HepG2 (cell line): ENCODE results near the gene PYGL.

Source experiments
- BRCA1 ChIP-seq: sonication (generic); formaldehyde crosslinking; IDR thresholded peaks from 2 replicates; pipeline ENCODE4 v1.4.0; 2020; ENCODE audit warnings: missing genetic modification reagents
- CTCF ChIP-seq: sonication (generic); formaldehyde crosslinking; IDR thresholded peaks from 2 replicates; pipeline ENCODE4 v1.5.0; 2020; ENCODE audit warnings: mild to moderate bottlenecking, missing genetic modification reagents, moderate library complexity
- ESRRA ChIP-seq: sonication (generic); formaldehyde crosslinking; IDR thresholded peaks from 2 replicates; pipeline ENCODE4 v1.5.1; 2020; ENCODE audit warnings: mild to moderate bottlenecking, low read depth, missing genetic modification reagents
- MAFF ChIP-seq: IDR thresholded peaks from 2 replicates; pipeline ENCODE4 v1.6.1; 2011; ENCODE audit warnings: low read depth, low read length, improper control_type of control experiment
- NFIB ChIP-seq: sonication (generic); formaldehyde crosslinking; IDR thresholded peaks from 2 replicates; pipeline ENCODE4 v1.9.0; 2021; ENCODE audit warnings: missing genetic modification reagents, mild to moderate bottlenecking, borderline replicate concordance
- RFX1 ChIP-seq: fragments of 450-650 bp; IDR thresholded peaks from 2 replicates; pipeline ENCODE4 v1.6.1; 2017
- TARDBP ChIP-seq: sonication (generic); formaldehyde crosslinking; IDR thresholded peaks from 2 replicates; pipeline ENCODE4 v1.8.0; 2022; ENCODE audit warnings: mild to moderate bottlenecking, missing genetic modification reagents
- ZNF460 ChIP-seq: sonication (generic); formaldehyde crosslinking; IDR thresholded peaks from 2 replicates; pipeline ENCODE4 v1.5.1; 2020; ENCODE audit warnings: missing genetic modification reagents, mild to moderate bottlenecking, borderline replicate concordance
- ZNF761 ChIP-seq: sonication (generic); formaldehyde crosslinking; conservative IDR thresholded peaks from 2 replicates; pipeline ENCODE4 v1.4.0; 2020; ENCODE audit warnings: mild to moderate bottlenecking, missing genetic modification reagents
- ZZZ3 ChIP-seq: sonication (generic); formaldehyde crosslinking; IDR thresholded peaks from 2 replicates; pipeline ENCODE4 v1.4.0; 2020; ENCODE audit warnings: missing genetic modification reagents, mild to moderate bottlenecking, borderline replicate concordance
- TF ChIP-seq, protein P1 (sequence below): sonication (generic); formaldehyde crosslinking; IDR thresholded peaks from 2 replicates; pipeline ENCODE4 v1.5.1; 2020; ENCODE audit warnings: missing genetic modification reagents, mild to moderate bottlenecking, borderline replicate concordance
- TF ChIP-seq, protein P2 (sequence below): sonication (generic); formaldehyde crosslinking; IDR thresholded peaks from 2 replicates; pipeline ENCODE4 v1.4.0; 2020; ENCODE audit warnings: mild to moderate bottlenecking, missing genetic modification reagents

- TF ChIP-seq ESRRA (no peak), TARDBP (CRISPR knock-in tag) (no peak), ZNF761 (no peak), MAFF (no peak), ZZZ3 (CRISPR knock-in tag) (no peak), BRCA1 (CRISPR knock-in tag) (no peak), CTCF (CRISPR knock-in tag) (no peak), NFIB (CRISPR knock-in tag) (no peak), RFX1 (no peak), ZNF460 (CRISPR knock-in tag) (no peak)
- TF ChIP-seq, protein P1, sequence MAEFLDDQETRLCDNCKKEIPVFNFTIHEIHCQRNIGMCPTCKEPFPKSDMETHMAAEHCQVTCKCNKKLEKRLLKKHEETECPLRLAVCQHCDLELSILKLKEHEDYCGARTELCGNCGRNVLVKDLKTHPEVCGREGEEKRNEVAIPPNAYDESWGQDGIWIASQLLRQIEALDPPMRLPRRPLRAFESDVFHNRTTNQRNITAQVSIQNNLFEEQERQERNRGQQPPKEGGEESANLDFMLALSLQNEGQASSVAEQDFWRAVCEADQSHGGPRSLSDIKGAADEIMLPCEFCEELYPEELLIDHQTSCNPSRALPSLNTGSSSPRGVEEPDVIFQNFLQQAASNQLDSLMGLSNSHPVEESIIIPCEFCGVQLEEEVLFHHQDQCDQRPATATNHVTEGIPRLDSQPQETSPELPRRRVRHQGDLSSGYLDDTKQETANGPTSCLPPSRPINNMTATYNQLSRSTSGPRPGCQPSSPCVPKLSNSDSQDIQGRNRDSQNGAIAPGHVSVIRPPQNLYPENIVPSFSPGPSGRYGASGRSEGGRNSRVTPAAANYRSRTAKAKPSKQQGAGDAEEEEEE (CRISPR knock-in tag) = no peak
- TF ChIP-seq, protein P2, sequence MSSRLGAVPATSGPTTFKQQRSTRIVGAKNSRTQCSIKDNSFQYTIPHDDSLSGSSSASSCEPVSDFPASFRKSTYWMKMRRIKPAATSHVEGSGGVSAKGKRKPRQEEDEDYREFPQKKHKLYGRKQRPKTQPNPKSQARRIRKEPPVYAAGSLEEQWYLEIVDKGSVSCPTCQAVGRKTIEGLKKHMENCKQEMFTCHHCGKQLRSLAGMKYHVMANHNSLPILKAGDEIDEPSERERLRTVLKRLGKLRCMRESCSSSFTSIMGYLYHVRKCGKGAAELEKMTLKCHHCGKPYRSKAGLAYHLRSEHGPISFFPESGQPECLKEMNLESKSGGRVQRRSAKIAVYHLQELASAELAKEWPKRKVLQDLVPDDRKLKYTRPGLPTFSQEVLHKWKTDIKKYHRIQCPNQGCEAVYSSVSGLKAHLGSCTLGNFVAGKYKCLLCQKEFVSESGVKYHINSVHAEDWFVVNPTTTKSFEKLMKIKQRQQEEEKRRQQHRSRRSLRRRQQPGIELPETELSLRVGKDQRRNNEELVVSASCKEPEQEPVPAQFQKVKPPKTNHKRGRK (CRISPR knock-in tag) = no peak
These were observed 72.2 kb downstream of the PYGL start, which contains the start of gene ABHD12B for GRCh38 chr14:50871914-50872732.
